T-cell (primary cell): ENCODE data around the gene KIAA0930. TPM values are rescaled to one million over a fixed set of nuclear protein-coding genes. Genes with fewer than 3 reads are reported as not detected.

ENCODE experiments used
- ATAC-seq, 4 experiments: fragments of 200-7000 bp in 3 of 4; fragments of 150-1000 bp in 1 of 4; cut with Tn5 transposase; replicated peaks in 1 of 4; 1 replicate in 3 of 4; 2 replicates in 1 of 4; pipeline ENCODE4 v1.10.0; 2021; ENCODE audit warnings: moderate library complexity in 3 of 4, mild to moderate bottlenecking in 2 of 4, moderate number of reproducible peaks in 1 of 4
- CTCF ChIA-PET, 2 donors: fragments of 300-600 bp; sonication (Branson Sonifier 250); formaldehyde crosslinking; loops; one replicate each; lab custom pipeline; 2022; ENCODE audit warnings: antibody characterized with exemption in 2 of 2; lab: Charles Lee
- POLR2A ChIA-PET, 2 donors: fragments of 300-600 bp; sonication (Branson Sonifier 250); formaldehyde crosslinking; loops; one replicate each; lab custom pipeline; 2022; ENCODE audit warnings: antibody characterized with exemption in 2 of 2; lab: Charles Lee
- DNase-seq, 35 experiments: peaks; one replicate each; pipeline versions ENCODE4 v3.0.0 to v3.0.0-alpha.2; 2013 to 2023
- H3K27ac ChIP-seq: one replicate; pipeline ENCODE4 v1.5.1; 2013; ENCODE audit warnings: low read length
- H3K27me3 ChIP-seq, 2 experiments: replicated peaks in 1 of 2; 1 replicate in 1 of 2; 2 replicates in 1 of 2; pipeline versions ENCODE4 v1.6.1 to v1.7.0; 2013; ENCODE audit warnings: low read length in 1 of 2, mixed read lengths in 1 of 2; ENCODE audit not compliant: control insufficient read depth in 2 of 2, insufficient read depth in 2 of 2; ENCODE audit errors: extremely low read depth in 1 of 2
- H3K36me3 ChIP-seq, 2 donors: 1 replicate in 1 of 2; 2 replicates in 1 of 2; pipeline versions ENCODE4 v1.6.1 to v1.7.0; 2013; ENCODE audit warnings: low read length in 1 of 2; ENCODE audit not compliant: control insufficient read depth in 2 of 2, insufficient read depth in 1 of 2; ENCODE audit errors: extremely low read depth in 1 of 2
- H3K4me1 ChIP-seq, 2 experiments: 1 replicate in 1 of 2; 2 replicates in 1 of 2; pipeline versions ENCODE4 v1.6.1 to v1.7.0; 2013; ENCODE audit warnings: low read length in 2 of 2, mixed read lengths in 1 of 2; ENCODE audit not compliant: insufficient read depth in 2 of 2, control insufficient read depth in 1 of 2; ENCODE audit errors: extremely low read depth in 1 of 2
- H3K4me3 ChIP-seq, 2 donors: 1 replicate in 1 of 2; 2 replicates in 1 of 2; pipeline versions ENCODE4 v1.5.1 to v1.7.0; 2013; ENCODE audit warnings: mild to moderate bottlenecking in 2 of 2, low read length in 1 of 2, moderate library complexity in 1 of 2; ENCODE audit not compliant: control insufficient read depth in 1 of 2; ENCODE audit errors: extremely low read depth in 1 of 2
- H3K9me3 ChIP-seq: 2 replicates; pipeline ENCODE4 v1.7.0; 2013
- H3K27ac Mint-ChIP-seq, 2 donors: one replicate each; pipeline ENCODE4 v1.8.0; 2020 to 2021; ENCODE audit warnings: mild to moderate bottlenecking in 2 of 2, mixed read lengths in 2 of 2
- H3K27me3 Mint-ChIP-seq, 2 donors: one replicate each; pipeline ENCODE4 v1.8.0; 2021 to 2022; ENCODE audit warnings: mixed read lengths in 2 of 2
- H3K36me3 Mint-ChIP-seq: one replicate; pipeline ENCODE4 v1.8.0; 2021; ENCODE audit warnings: mixed read lengths
- H3K4me1 Mint-ChIP-seq, 3 donors: one replicate each; pipeline ENCODE4 v1.8.0; 2020 to 2022; ENCODE audit warnings: mixed read lengths in 3 of 3, mild to moderate bottlenecking in 1 of 3
- H3K4me3 Mint-ChIP-seq, 3 donors: one replicate each; pipeline ENCODE4 v1.8.0; 2020 to 2022; ENCODE audit warnings: mild to moderate bottlenecking in 3 of 3, mixed read lengths in 3 of 3, moderate library complexity in 3 of 3
- H3K9me3 Mint-ChIP-seq, 3 donors: one replicate each; pipeline ENCODE4 v1.8.0; 2020 to 2022; ENCODE audit warnings: mixed read lengths in 3 of 3
- whole genome bisulfite sequencing: methylation state at CpG from one replicate; pipeline ENCODE4 v1.1.5; 2013; ENCODE audit warnings: missing lambda C conversion rate; ENCODE audit not compliant: insufficient coverage; 5-methylcytosine and 5-hydroxymethylcytosine counted together
- total RNA-seq, 35 experiments: library from RNA in 6 of 35; stranded (reverse) in 6 of 35; fragments of 120-200 nt in 1 of 35; gene quantifications; one replicate each; pipeline versions ENCODE4 v1.2.1 to v1.2.4 and lab custom pipeline; 2013 to 2026

The KIAA0930 gene
- total RNA-seq, 5 donors from 2014 or later (not counting 1 experiment from before 2014, with no cell fraction given) = 21.2 to 40.2 (median 30.8) TPM

DNA sequence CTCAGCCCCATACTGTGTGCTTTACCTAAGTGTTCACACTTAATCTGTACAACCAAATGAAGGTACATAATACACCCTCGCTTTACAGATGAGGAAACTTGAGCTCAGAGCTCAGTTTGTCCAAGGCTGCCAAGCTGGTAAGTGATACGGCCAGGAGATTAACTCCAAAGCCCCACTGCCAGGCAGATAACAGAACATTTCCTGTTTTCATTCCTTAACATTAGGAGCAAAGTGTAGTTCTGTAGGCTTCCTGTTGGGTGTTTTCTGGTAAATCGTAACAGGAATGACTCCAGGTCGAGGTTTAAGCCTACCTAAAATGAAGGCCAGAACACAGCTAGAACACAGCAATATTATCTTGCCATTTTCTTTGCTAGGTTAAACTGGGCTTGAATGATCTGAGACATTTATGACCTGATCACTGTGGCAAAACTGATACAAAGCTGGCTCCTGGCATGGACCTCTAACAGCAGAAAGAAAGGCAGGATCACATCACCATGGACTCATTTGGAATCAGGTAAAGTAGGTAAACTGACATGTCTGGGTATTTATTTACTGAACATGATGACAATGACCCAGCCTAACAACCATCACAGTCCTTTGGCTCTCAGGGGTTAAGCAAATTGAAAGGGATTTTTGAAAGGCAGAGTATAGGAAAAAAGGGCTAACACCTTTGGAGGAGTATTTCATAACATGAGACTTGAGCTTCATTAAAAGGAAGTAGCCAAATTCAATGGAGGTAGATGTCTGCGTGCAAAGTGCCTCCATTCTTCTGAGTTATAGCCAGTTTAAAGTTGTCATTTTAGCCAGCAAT, 80.8 kb downstream of the KIAA0930 start:
- no peaks in the 10 kb centered on the region for H3K27me3 ChIP-seq
- ChIA-PET CTCF (interaction anchor here in 1 of 2 donors (1.1 kb wide), 1 partner anchor 13 kb away, joined by 3 read pairs; no protein-coding TSS in a partner anchor), POLR2A (interaction anchor here in 1 of 2 donors (0.5 kb wide), 1 partner anchor 21 kb away, joined by 4 read pairs; no protein-coding TSS in a partner anchor)
- H3K27me3 Mint-ChIP-seq = no peaks in the 10 kb centered on the region
- 83% methylated on average over 1 of the region's 5 CpGs for WGBS
- peak overlapping the region in 1 of 2 donors; percentile 61 for H3K27ac Mint-ChIP-seq
- H3K4me3 Mint-ChIP-seq = no peak overlapping the region
- H3K9me3 Mint-ChIP-seq = no peaks in the 10 kb centered on the region
- peaks cover 13 to 17% of the 10 kb centered on the region in 2 donors for H3K36me3 ChIP-seq
- peaks cover 24% of the 10 kb centered on the region for H3K36me3 Mint-ChIP-seq
- no peak for DNase-seq
- no peak overlapping the region for H3K4me3 ChIP-seq
- peaks cover 26 to 42% (median 31%) of the 10 kb centered on the region in 3 donors for H3K4me1 Mint-ChIP-seq
- no peaks in the 10 kb centered on the region for H3K9me3 ChIP-seq
- peaks cover 12 to 35% of the 10 kb centered on the region in 2 experiments for H3K4me1 ChIP-seq
- no peak for ATAC-seq
- no peak overlapping the region for H3K27ac ChIP-seq

DNA sequence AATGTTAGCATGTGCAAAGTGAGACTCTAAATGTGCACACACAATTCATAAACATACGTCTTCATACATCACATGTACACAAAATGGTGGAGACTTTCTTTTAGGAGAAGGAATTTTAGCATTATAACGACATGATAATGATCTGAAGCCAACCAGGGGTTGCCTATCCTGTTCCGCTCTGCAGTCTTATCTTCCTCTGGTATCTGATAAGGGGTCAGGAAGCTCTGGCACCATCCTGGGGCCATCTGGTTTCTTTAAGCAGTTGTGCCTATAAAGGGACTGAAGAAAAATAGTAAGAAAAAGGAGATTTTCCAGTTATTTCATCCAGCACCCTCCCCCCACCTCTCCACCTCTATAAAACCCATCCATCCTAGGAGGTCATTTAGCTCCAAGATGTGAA, 82.8 kb downstream of the KIAA0930 start:
- Histone ChIP-seq H3K4me1 (peaks cover 12 to 26% of the 10 kb centered on the region in 2 experiments), H3K36me3 (peaks cover 13 to 17% of the 10 kb centered on the region in 2 donors), H3K4me3 (no peak overlapping the region), H3K27ac (no peak overlapping the region), H3K9me3 (no peaks in the 10 kb centered on the region), H3K27me3 (no peaks in the 10 kb centered on the region)
- Mint-ChIP-seq H3K4me3 (no peak overlapping the region), H3K27ac (no peak overlapping the region), H3K36me3 (peaks cover 30% of the 10 kb centered on the region), H3K9me3 (no peaks in the 10 kb centered on the region), H3K27me3 (no peaks in the 10 kb centered on the region), H3K4me1 (peaks cover 23 to 36% (median 25%) of the 10 kb centered on the region in 3 donors)
- no CpG with 5 or more reads among the region's 3 CpGs for WGBS
- ChIA-PET CTCF (no interaction called here), POLR2A (no interaction called here)
- ATAC-seq (no peak), DNase-seq (no peak)

DNA sequence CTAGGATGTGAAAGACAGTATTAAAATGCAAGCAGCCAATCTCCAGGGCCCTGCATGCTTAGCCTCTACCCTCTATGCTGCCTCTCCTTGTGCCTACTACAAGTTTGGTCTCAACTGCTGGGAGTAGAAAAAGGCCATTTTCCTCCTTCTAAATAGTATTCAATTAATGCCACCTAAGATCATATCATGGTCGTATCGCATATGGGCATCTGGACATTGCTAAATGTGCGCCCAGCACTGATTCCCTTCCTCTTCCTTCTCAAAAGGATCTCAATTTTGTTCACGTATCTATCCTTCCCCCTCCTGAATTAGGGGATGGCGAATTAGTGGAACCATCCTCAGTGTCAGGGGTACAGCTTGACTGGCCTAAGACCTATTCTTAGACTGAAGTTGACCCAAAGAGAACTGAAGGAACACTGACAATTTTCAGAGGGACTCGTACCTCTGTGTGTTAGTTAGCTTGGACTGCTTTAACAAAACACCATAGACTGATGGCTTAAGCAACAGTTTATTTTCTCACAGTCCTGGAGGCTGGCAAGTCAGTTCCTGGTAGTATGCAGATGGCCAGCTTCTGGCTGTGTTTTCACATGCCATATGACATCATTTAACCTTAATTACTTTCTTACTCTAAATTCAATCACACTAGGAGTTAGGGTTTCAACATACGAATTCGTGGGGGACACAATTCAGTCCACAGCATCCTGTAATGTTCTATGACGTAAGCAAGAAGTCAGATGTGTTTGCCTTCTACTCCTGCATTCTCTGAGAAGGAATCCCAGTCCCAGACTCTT, 85.4 kb downstream of the KIAA0930 start:
- Mint-ChIP-seq H3K27me3 (no peaks in the 10 kb centered on the region), H3K36me3 (peaks cover 36% of the 10 kb centered on the region), H3K4me3 (no peak overlapping the region), H3K27ac (no peak overlapping the region), H3K9me3 (no peaks in the 10 kb centered on the region), H3K4me1 (peaks cover 8 to 16% (median 13%) of the 10 kb centered on the region in 3 donors)
- Histone ChIP-seq H3K4me3 (no peak overlapping the region), H3K27ac (no peak overlapping the region), H3K36me3 (peaks cover 13 to 34% of the 10 kb centered on the region in 2 donors), H3K27me3 (no peaks in the 10 kb centered on the region), H3K9me3 (no peaks in the 10 kb centered on the region), H3K4me1 (peaks cover 5 to 8% of the 10 kb centered on the region in 2 experiments)
- ChIA-PET CTCF (no interaction called here), POLR2A (no interaction called here)
- WGBS = 91% methylated on average over 7 of the region's 9 CpGs
- ATAC-seq (no peak), DNase-seq (no peak)

DNA sequence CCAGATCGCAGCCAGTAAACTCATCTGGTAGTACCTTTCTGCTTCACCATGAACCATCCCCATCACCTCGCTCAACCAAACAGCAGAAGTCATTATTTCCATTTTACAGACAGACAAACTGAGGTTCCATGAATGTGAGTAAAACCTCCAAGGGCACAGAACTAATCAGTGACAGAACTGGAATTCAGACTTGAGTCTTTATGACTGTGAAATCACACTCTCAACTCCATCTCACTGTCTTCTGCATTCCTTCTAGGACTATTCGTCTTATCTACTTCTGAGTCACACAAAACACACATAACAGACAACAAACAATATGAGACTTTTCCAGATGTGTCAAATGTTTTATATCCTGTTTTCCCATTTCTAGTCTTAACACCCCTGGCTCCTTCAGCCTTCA, 86.3 kb downstream of the KIAA0930 start:
- DNase-seq (no peak), ATAC-seq (no peak)
- WGBS = 100% methylated on average over 3 of the region's 3 CpGs
- no peak overlapping the region for H3K27ac ChIP-seq
- ChIA-PET CTCF (no interaction called here), POLR2A (no interaction called here)
- H3K9me3 Mint-ChIP-seq = no peaks in the 10 kb centered on the region
- no peak overlapping the region for H3K4me3 Mint-ChIP-seq
- H3K27me3 Mint-ChIP-seq = no peaks in the 10 kb centered on the region
- H3K4me1 ChIP-seq = peaks cover 0 to 5% of the 10 kb centered on the region in 2 experiments
- no peaks in the 10 kb centered on the region for H3K9me3 ChIP-seq
- H3K36me3 ChIP-seq = peaks cover 13 to 34% of the 10 kb centered on the region in 2 donors
- H3K27ac Mint-ChIP-seq = no peak overlapping the region
- H3K27me3 ChIP-seq = no peaks in the 10 kb centered on the region
- no peak overlapping the region for H3K4me3 ChIP-seq
- peaks cover 39% of the 10 kb centered on the region for H3K36me3 Mint-ChIP-seq
- peaks cover 0 to 8% (median 7%) of the 10 kb centered on the region in 3 donors for H3K4me1 Mint-ChIP-seq

DNA sequence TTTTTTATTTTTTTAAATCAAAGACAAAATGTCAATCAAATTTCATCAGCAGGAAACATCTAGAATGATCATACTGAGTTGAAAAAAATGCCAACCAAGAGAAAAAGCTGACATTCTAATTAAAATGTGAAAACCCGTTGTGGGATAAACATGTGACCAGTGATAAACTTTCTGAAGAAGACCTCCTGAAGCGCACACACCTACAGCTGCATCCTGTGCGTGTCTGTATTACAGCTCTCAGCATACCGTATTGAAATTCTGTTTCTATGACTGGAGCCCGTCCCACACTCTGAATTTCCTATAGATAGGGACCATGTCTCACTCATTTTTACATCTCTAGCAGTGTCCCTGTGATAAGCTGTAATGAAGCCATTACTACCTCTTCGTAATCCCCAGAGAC, 89.2 kb downstream of the KIAA0930 start:
- Mint-ChIP-seq H3K27me3 (no peaks in the 10 kb centered on the region), H3K9me3 (no peaks in the 10 kb centered on the region), H3K27ac (no peak overlapping the region), H3K4me1 (peaks cover 0 to 7% (median 0%) of the 10 kb centered on the region in 3 donors), H3K36me3 (peaks cover 33% of the 10 kb centered on the region), H3K4me3 (no peak overlapping the region)
- Histone ChIP-seq H3K27ac (no peak overlapping the region), H3K9me3 (no peaks in the 10 kb centered on the region), H3K4me1 (no peaks in the 10 kb centered on the region), H3K36me3 (peaks cover 5 to 32% of the 10 kb centered on the region in 2 donors), H3K27me3 (no peaks in the 10 kb centered on the region), H3K4me3 (no peak overlapping the region)
- DNase-seq = no peak
- ChIA-PET POLR2A (no interaction called here), CTCF (interaction anchor here in 1 of 2 donors (1.4 kb wide), 1 partner anchor 13 kb away, joined by 3 read pairs; no protein-coding TSS in a partner anchor)
- no peak for ATAC-seq
- WGBS = 52% methylated on average over 3 of the region's 6 CpGs

DNA sequence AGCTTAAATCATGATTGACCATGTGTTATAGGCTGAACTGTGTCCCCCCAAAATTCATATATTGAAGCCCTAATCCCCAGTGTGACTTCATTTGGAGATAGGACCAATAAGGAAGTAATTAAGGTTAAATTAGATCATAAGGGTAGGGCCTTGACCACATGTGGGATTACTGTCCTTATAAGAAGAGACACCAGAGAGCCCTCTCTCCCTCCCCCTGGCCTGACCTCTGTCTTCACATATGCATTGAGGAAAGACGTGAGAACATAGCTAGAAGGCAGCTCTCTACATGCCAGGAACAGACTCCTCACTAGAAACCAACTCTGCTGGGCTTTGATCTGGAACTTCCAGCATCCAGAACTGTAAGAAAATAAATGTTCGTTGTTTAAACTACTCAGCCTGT, 90.6 kb downstream of the KIAA0930 start:
- CTCF ChIA-PET = no interaction called here

More for the DNA sequence above, 90.6 kb downstream of the KIAA0930 start:
- no peaks in the 10 kb centered on the region for H3K9me3 ChIP-seq
- no peak for ATAC-seq
- no peaks in the 10 kb centered on the region for H3K4me1 ChIP-seq
- no peaks in the 10 kb centered on the region for H3K27me3 ChIP-seq
- no CpG with 5 or more reads among the region's 2 CpGs for WGBS
- Mint-ChIP-seq H3K27me3 (no peaks in the 10 kb centered on the region), H3K36me3 (peaks cover 26% of the 10 kb centered on the region), H3K27ac (no peak overlapping the region), H3K9me3 (no peaks in the 10 kb centered on the region), H3K4me3 (no peak overlapping the region), H3K4me1 (peaks cover 0 to 7% (median 0%) of the 10 kb centered on the region in 3 donors)
- H3K4me3 ChIP-seq = no peak overlapping the region
- peaks cover 0 to 24% of the 10 kb centered on the region in 2 donors for H3K36me3 ChIP-seq
- no peak overlapping the region for H3K27ac ChIP-seq
- POLR2A ChIA-PET = no interaction called here
- no peak for DNase-seq
